ENCODE measurements around the gene RIPPLY3. TPM values are rescaled to one million over a fixed set of nuclear protein-coding genes. Genes with fewer than 3 reads are reported as not detected.
"Not testable (repeated sequence)": the region's sequence is repeated elsewhere in the genome, so short reads cannot be mapped to it uniquely, and the experiment has no call there.

RIPPLY3 gene
- total and polyA plus RNA-seq, 9 donors: not detected

GRCh38 chr21:36985751-36986594 is 20.5 kb upstream of the RIPPLY3 start:
- no peak for DNase-seq
- Histone ChIP-seq H3K9me3 (no peaks in the 10 kb centered on the region), H3K4me3 (no peak overlapping the region), H3K36me3 (no peaks in the 10 kb centered on the region), H3K27ac (no peak overlapping the region), H3K4me1 (ENCODE audit: insufficient read depth) (peaks cover under 1% of the 10 kb centered on the region), H3K27me3 (no peaks in the 10 kb centered on the region)
- intact Hi-C loops (cut with DNase I): no loop called here
- TF ChIP-seq EP300 (IDR thresholded peaks at IDR 0.05) (no peak), POLR2A (IDR thresholded peaks at IDR 0.05) (no peak)
- TF ChIP-seq, protein P1, sequence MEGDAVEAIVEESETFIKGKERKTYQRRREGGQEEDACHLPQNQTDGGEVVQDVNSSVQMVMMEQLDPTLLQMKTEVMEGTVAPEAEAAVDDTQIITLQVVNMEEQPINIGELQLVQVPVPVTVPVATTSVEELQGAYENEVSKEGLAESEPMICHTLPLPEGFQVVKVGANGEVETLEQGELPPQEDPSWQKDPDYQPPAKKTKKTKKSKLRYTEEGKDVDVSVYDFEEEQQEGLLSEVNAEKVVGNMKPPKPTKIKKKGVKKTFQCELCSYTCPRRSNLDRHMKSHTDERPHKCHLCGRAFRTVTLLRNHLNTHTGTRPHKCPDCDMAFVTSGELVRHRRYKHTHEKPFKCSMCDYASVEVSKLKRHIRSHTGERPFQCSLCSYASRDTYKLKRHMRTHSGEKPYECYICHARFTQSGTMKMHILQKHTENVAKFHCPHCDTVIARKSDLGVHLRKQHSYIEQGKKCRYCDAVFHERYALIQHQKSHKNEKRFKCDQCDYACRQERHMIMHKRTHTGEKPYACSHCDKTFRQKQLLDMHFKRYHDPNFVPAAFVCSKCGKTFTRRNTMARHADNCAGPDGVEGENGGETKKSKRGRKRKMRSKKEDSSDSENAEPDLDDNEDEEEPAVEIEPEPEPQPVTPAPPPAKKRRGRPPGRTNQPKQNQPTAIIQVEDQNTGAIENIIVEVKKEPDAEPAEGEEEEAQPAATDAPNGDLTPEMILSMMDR (IDR thresholded peaks at IDR 0.05): no peak
- 77 to 98% (median 95%) methylated on average over 9 of the region's 9 CpGs for WGBS, 3 donors

DNA sequence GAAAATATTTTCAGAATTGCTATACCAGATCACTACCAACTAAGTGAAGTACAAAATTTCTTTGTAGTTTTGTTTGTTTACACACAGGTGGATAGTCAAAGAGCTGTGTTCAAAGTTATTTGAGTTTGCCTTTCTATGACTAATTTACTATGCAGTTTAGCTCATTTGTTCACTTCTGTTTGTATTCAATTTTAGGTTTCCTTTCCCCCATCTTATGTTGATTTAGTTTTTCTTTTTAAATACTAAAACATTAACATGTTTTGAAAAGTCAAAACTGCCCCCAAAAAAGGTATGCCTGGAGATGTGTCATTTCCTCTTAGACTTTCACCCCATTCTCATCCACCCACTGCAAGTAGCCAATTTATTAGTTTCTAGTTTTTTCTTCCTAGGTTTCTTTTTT is 18.7 kb upstream of the RIPPLY3 start:
- Histone ChIP-seq H3K27me3 (no peaks in the 10 kb centered on the region), H3K9me3 (no peaks in the 10 kb centered on the region), H3K27ac (no peak overlapping the region), H3K4me3 (no peak overlapping the region), H3K36me3 (no peaks in the 10 kb centered on the region), H3K4me1 (ENCODE audit: insufficient read depth) (no peaks in the 10 kb centered on the region)
- TF ChIP-seq EP300 (IDR thresholded peaks at IDR 0.05): no peak
- TF ChIP-seq, protein P1 (IDR thresholded peaks at IDR 0.05): no peak
- TF ChIP-seq POLR2A (IDR thresholded peaks at IDR 0.05): no peak
- intact Hi-C loops (cut with DNase I): no loop called here
- DNase-seq: no peak

DNA sequence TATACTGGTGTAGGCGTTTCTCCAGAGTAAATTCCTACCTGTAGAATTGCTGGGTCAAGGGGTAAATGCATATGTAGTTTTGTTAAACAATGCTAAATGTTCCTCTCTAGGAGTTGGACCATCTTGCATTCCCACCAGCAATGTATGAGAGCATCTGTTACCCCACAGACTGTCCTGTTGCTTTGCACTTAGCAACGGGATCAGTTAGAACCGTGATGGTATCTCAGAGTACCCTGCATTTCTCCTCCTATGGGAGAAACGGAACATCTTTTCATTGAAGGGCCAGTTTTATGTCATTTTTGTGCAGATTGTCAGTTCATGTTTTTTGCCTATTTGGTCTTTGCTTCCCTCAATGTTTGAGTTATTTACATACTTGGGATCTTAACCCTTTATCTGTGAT is 18.0 kb upstream of the RIPPLY3 start:
- Histone ChIP-seq H3K27me3 (no peaks in the 10 kb centered on the region), H3K4me1 (ENCODE audit: insufficient read depth) (no peaks in the 10 kb centered on the region), H3K27ac (no peak overlapping the region), H3K9me3 (no peaks in the 10 kb centered on the region), H3K4me3 (no peak overlapping the region), H3K36me3 (no peaks in the 10 kb centered on the region)
- DNase-seq: no peak
- no peak for TF ChIP-seq POLR2A (IDR thresholded peaks at IDR 0.05)
- 79 to 84% (median 83%) methylated on average over 4 of the region's 4 CpGs for WGBS, 3 donors
- intact Hi-C loops (cut with DNase I): no loop called here

GRCh38 chr21:36989199-36989698 is 17.3 kb upstream of the RIPPLY3 start:
- WGBS, 3 donors: 33 to 37% (median 33%) methylated on average over 22 of the region's 22 CpGs
- H3K9me3 ChIP-seq; H3K36me3 ChIP-seq; DNase-seq; H3K4me1 ChIP-seq (ENCODE audit: insufficient read depth); H3K27me3 ChIP-seq; intact Hi-C loops (cut with DNase I): not testable (repeated sequence)
- H3K4me3 ChIP-seq: peak overlapping the region; percentile 74
- peak overlapping the region; percentile 83 to 84 for H3K27ac ChIP-seq

DNA sequence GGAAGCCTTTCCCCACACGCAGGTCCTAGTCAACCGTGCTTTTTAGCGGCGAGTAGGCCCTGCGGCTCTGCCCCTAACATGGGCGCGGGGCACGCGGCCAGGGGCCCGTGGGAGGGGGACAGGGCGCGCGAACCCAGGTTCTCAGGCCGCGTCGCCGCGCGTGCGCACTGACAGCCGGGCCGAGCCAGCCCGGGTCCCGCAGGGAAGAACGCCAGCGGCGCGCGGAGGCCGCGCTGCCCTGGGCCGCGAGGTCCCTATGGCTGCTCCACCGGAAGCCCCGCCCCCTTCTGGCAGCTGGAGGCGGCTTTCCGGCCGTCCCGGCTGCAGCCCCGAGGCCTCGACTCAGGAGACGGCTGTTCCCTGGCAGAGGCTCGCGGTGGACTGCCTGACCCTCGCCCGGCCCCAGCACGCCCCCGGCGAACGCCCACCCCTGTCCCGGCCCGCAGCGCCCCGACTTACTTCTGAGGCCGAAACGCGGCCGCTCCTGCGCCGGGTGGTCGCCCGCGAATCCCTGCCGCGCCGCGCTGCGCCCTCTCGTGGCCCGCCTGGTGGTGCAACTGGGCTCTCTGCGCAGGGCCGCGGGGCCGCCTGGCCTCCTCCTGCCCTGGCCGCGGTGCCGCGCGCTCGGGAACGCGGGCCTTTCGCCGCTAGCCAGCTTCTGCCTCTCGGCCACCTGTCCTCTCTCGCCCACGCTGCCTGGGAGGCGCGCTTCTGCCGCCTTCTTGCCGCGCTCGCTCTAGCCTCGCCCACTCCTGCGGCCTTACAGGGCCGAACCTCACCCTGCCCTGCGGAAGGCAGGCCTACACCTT is 16.6 kb upstream of the RIPPLY3 start:
- intact Hi-C loops (cut with DNase I): no loop called here
- no peaks in the 10 kb centered on the region for H3K9me3 ChIP-seq
- no peaks in the 10 kb centered on the region for H3K4me1 ChIP-seq (ENCODE audit: insufficient read depth)
- H3K27ac ChIP-seq: peak overlapping the region; percentile 83 to 84
- TF ChIP-seq, protein P1 (IDR thresholded peaks at IDR 0.05): peak; percentile 97 to 99 (median 98)
- TF ChIP-seq EP300 (IDR thresholded peaks at IDR 0.05): no peak
- TF ChIP-seq POLR2A (IDR thresholded peaks at IDR 0.05): peak; percentile 8
- peak overlapping the region; percentile 74 for H3K4me3 ChIP-seq
- peak; percentile 94 to 97 (median 96) for DNase-seq
- WGBS, 3 donors: 1 to 2% (median 2%) methylated on average over 86 to 97 of the region's 97 CpGs
- no peaks in the 10 kb centered on the region for H3K36me3 ChIP-seq
- no peaks in the 10 kb centered on the region for H3K27me3 ChIP-seq
